Thoracic aorta (tissue), 2 donors: ENCODE measurements around the gene POLRMT. TPM values are rescaled to one million over a fixed set of nuclear protein-coding genes. Genes with fewer than 3 reads are reported as not detected.
"Not testable (repeated sequence)": the region's sequence is repeated elsewhere in the genome, so short reads cannot be mapped to it uniquely, and the experiment has no call there.

Experiments used
- ATAC-seq: fragments of 150-250 bp; one replicate; pipeline ENCODE4 v1.8.0; 2017; ENCODE audit warnings: low read depth; ENCODE audit not compliant: insufficient number of reproducible peaks, low FRiP score
- DNase-seq: peaks from one replicate; pipeline ENCODE4 v3.0.0-alpha.2; 2020; ENCODE audit warnings: low spot score
- H3K27ac ChIP-seq, 2 donors: fragments of 200-600 bp; sonication (generic); 1 replicate in 1 of 2; 2 replicates in 1 of 2; pipeline ENCODE4 v1.5.1; 2016; ENCODE audit warnings: mild to moderate bottlenecking in 2 of 2, moderate library complexity in 2 of 2
- H3K27me3 ChIP-seq: fragments of 200-600 bp; sonication (generic); replicated peaks from 2 replicates; pipeline ENCODE4 v1.6.0; 2016; ENCODE audit warnings: mild to moderate bottlenecking; ENCODE audit not compliant: insufficient read depth
- H3K36me3 ChIP-seq: fragments of 200-600 bp; sonication (generic); one replicate; pipeline ENCODE4 v1.5.1; 2016
- H3K4me1 ChIP-seq, 2 donors: fragments of 200-600 bp; sonication (generic); 1 replicate in 1 of 2; 2 replicates in 1 of 2; pipeline versions ENCODE4 v1.5.1 to v1.6.0; 2016; ENCODE audit warnings: low read depth in 2 of 2, mild to moderate bottlenecking in 1 of 2; ENCODE audit not compliant: control insufficient read depth in 1 of 2
- H3K4me3 ChIP-seq: fragments of 200-600 bp; sonication (generic); 2 replicates; pipeline ENCODE4 v1.5.1; 2016; ENCODE audit warnings: mild to moderate bottlenecking
- H3K9me3 ChIP-seq: fragments of 200-600 bp; sonication (generic); 2 replicates; pipeline ENCODE4 v1.5.1; 2016
- CTCF ChIP-seq: fragments of 200-600 bp; sonication (generic); IDR thresholded peaks from one replicate; pipeline ENCODE4 v1.5.1; 2019; ENCODE audit warnings: antibody characterized with exemption
- total RNA-seq, 2 donors: library from RNA; depleted of rRNA; stranded (reverse); fragments of >200 nt; gene quantifications; one replicate each; pipeline versions ENCODE4 v1.1.0 to v1.2.3, GENCODE V29; 2016

The POLRMT gene
- total RNA-seq, 2 donors from 2014 or later, result 23.8 to 30.9 TPM

GRCh38 chr19:624433-625109, 8.8 kb downstream of the POLRMT start:
- Histone ChIP-seq H3K36me3 (peaks cover 27% of the 10 kb centered on the region), H3K4me3 (no peak overlapping the region), H3K9me3 (no peaks in the 10 kb centered on the region), H3K27ac (no peak overlapping the region), H3K27me3 (no peaks in the 10 kb centered on the region), H3K4me1 (no peaks in the 10 kb centered on the region)
- no peak for TF ChIP-seq CTCF
- DNase-seq (no peak), ATAC-seq (no peak)

- H3K9me3 ChIP-seq, result no peaks in the 10 kb centered on the region
- no peak overlapping the region for H3K4me3 ChIP-seq
- TF ChIP-seq CTCF, result no peak
- no peaks in the 10 kb centered on the region for H3K4me1 ChIP-seq
- H3K27me3 ChIP-seq, result no peaks in the 10 kb centered on the region
- H3K36me3 ChIP-seq, result peaks cover 32% of the 10 kb centered on the region
- H3K27ac ChIP-seq, result no peak overlapping the region
- DNase-seq, result no peak
- ATAC-seq, result no peak
Measured at GRCh38 chr19:623974-624373, 9.4 kb downstream of the POLRMT start.

- Histone ChIP-seq H3K4me3 (no peak overlapping the region), H3K9me3 (no peaks in the 10 kb centered on the region), H3K4me1 (no peaks in the 10 kb centered on the region), H3K27me3 (no peaks in the 10 kb centered on the region), H3K27ac (no peak overlapping the region), H3K36me3 (peaks cover 34% of the 10 kb centered on the region)
- no peak for DNase-seq
- TF ChIP-seq CTCF, result no peak
- ATAC-seq, result no peak
Measured at GRCh38 chr19:623175-623916, 10.0 kb downstream of the POLRMT start.

- ATAC-seq (no peak), DNase-seq (no peak)
- Histone ChIP-seq H3K27me3 (no peaks in the 10 kb centered on the region), H3K9me3 (no peaks in the 10 kb centered on the region), H3K4me3 (no peak overlapping the region), H3K4me1 (no peaks in the 10 kb centered on the region), H3K36me3 (peaks cover 37% of the 10 kb centered on the region), H3K27ac (no peak overlapping the region)
- TF ChIP-seq CTCF, result no peak
Measured at GRCh38 chr19:622666-623065, 10.7 kb downstream of the POLRMT start.

GRCh38 chr19:621819-622218, 11.5 kb downstream of the POLRMT start:
- H3K9me3 ChIP-seq, result no peaks in the 10 kb centered on the region
- peaks cover 42% of the 10 kb centered on the region for H3K36me3 ChIP-seq
- H3K4me1 ChIP-seq, result no peaks in the 10 kb centered on the region
- no peaks in the 10 kb centered on the region for H3K27me3 ChIP-seq
- ATAC-seq (no peak), DNase-seq (no peak)
- TF ChIP-seq CTCF, result no peak
- H3K4me3 ChIP-seq, result no peak overlapping the region
- H3K27ac ChIP-seq, result no peak overlapping the region

- H3K27ac ChIP-seq, result not testable (repeated sequence)
Measured at GRCh38 chr19:621191-621590, 12.1 kb downstream of the POLRMT start.

More at GRCh38 chr19:621191-621590, 12.1 kb downstream of the POLRMT start:
- H3K9me3 ChIP-seq, H3K4me1 ChIP-seq, H3K27me3 ChIP-seq, DNase-seq, H3K4me3 ChIP-seq, ATAC-seq: not testable (repeated sequence)
- H3K36me3 ChIP-seq, result peaks cover 42% of the 10 kb centered on the region
